ENCODE results near the gene CLBA1.
"Not testable (repeated sequence)": the region's sequence is repeated elsewhere in the genome, so short reads cannot be mapped to it uniquely, and the experiment has no call there.

The CLBA1 gene

DNA sequence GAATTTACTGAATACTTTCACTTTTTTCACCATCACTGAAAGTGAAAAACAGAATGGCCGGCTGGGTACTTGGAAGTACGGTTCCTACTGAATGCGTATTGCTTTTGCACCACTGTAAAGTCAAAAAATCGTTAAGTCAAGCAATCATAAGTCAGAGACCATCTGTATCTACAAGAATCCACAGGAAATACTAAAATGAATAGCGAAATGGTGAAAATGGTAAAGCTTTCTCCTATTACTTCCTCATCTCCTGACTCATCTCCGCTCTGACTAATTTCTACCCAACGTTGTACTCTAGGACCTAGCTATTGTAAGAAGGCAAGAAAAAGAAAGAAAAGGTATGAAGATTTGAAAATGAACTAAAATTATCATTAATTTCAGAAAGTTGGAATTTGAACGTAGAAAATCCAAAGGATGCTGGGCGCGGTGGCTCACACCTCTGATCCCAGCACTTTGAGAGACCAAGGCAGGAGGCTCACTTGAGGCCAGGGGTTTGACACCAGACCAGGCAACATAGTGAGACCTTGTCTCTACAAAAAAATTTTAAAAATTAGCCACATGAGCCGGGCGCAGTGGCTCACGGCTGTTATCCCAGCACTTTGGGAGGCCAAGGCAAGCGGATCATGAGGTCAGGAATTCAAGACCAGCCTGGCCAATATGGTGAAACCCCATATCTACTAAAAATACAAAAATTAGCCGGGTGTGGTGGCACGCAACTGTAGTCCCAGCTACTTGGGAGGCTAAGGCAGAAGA is 40.6 kb downstream of the CLBA1 start:
- no peak for DNase-seq

DNA sequence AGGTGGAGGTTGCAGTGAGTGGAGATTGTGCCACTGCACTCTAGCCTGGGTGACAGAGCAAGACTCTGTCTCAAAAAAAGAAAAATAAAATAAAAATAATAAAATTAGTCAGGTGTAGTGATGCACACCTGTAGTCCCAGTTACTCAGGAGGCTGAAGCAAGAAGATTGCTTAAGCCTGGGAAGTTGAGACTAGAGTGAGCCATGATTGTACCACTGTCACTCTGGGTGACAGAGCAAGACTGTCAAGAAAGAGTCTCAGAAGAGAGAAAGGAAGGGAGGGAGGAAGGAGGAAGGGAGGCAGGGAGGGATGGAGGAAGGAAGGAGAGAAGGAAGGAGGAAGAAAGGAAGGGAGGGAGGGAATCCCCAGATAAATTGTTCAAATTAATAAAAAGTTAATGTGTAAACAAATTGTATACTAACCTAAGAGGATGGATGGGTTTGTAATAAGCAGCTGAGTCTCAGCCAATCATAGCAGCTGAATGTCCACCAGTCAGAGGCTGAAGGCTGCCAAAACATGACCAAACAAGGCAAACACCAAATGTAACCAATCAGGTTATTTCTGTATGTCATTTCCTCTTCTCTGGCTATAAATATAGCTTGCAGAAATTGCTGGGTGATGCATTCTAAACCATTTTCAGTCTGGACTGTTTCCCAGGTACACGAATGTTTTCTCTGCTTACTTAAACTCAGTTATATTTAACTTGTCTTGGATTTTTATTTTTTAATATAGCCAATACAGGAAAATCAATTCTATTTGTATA is 41.4 kb downstream of the CLBA1 start:
- no peak for DNase-seq

DNA sequence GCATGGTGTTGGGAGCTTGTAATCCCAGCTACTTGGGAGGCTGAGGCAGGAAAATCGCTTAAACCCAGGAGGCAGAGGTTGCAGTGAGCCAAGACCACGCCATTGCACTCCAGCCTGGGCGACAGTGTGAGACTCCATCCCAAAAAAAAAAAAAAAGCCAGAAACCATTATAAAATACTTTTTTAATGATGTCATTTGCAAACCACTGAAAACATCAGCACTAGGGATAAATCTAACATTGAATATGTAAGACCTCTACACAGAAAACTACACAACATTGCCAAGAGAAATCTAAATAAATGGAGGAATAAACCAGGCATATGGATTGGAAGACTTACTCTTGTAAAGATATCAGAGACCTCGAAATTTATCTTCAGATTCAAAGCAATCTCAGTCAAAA is 42.1 kb downstream of the CLBA1 start:
- DNase-seq = not testable (repeated sequence)

DNA sequence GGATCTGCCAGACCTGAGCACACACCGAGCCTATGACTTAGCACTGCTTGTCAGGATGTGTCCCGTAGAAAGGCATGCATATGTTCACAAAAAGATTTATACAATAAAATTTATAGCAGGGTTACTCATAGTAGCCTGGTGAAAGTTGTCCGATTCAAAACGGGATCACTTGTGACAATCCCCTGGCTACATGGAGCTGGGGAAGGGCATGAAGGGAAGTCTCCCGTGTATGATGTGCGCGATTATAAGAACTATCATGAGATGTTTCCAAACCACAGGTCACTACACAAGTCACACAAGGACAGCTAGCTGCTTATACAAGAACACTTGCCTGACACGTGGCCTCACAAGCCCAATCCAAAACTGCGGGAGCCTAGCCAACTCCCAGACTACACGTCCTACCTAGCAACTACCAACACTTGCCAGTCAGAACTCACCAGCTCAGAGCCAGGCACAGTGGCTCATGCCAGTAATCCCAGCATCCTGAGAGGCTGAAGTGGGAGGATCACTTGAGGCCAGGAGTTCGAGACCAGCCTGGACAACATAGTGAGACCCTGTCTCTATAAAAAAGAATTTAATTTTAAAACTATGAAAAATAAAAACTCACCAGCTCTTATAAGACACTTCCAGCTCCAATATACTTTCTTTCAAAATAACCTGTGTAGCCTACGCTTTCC is 42.8 kb downstream of the CLBA1 start:
- no peak for DNase-seq

DNA sequence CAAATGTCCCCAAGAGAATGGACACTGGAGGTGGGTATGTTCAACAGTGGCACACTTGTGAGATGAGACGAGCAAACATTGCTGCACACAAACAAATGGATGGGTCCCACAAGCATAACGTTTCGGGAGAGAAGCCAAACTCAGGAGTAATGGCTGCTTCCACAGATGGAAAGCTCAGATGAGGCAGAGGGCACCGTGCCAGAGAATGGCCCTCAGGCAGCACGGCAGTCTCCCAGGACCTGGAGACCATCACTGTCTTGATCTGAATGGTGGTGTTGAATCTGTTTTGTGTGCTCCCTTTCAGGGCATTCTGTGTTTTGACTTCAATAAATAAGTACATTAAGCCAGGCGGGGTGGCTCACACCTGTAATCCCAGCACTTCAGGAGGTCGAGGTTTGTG is 43.8 kb downstream of the CLBA1 start:
- DNase-seq = no peak

DNA sequence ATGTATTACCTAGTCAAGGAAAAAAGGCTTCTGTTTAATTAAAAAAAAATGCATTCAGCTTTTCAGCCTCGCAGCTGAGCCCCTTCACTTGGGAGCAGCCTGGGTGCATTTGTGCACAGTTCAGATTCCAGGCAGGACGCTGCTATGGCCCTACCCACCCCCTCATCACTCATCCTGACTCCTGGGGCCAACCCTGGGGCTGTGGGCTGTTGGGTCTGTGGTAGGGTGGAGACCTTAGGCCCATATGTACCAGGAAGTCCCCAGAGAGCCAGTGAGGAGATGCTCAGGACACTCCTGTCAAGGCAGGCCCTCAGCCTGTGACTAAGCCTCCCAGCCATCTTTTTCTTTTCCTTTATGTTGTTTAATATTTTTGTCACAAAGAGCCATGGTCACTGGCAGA is 44.6 kb downstream of the CLBA1 start:
- no peak for DNase-seq

DNA sequence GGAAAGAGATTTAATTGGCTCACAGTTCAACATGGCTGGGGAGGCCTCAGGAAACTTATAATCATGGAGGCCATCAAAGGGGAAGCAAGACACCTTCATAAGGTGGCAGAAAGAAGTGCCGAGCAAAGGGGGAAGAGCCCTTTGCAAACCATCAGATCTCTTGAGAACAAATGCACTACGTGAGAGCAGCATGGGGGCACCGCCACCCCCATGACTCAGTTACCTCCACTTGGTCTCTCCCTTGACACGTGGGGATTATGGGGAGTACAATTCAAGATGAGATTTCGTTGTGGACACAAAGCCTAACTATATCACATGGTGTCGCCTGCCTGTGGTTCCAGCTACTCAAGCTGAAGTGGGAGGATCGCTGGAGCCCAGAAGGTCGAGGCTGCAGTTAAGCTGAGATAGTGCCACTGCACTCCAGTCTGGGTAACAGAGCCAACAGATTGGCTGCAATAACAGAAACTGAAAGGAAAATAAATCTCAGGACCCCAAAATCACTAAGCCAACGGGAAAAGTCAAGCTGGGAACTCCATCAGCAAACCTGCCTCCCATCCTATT is 45.3 kb downstream of the CLBA1 start:
- DNase-seq = no peak

DNA sequence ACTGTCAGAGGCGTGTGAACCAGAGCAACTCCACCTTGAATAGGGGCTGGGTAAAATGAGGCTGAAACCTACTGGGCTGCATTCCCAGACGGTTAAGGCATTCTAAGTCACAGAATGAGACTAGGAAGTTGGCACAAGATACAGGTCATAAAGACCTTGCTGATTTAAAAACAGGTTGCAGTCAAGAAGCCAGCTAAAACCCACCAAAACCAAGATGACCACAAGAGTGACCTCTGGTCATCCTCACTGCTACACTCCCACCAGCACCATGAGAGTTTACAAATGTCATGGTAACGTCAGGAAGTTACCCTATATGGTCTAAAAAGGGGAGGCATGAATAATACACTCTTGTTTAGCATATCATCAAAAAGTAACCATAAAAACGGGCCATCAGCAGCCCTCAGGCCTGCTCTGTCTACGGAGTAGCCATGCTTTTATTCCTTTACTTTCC is 46.9 kb downstream of the CLBA1 start:
- not testable (repeated sequence) for DNase-seq

DNA sequence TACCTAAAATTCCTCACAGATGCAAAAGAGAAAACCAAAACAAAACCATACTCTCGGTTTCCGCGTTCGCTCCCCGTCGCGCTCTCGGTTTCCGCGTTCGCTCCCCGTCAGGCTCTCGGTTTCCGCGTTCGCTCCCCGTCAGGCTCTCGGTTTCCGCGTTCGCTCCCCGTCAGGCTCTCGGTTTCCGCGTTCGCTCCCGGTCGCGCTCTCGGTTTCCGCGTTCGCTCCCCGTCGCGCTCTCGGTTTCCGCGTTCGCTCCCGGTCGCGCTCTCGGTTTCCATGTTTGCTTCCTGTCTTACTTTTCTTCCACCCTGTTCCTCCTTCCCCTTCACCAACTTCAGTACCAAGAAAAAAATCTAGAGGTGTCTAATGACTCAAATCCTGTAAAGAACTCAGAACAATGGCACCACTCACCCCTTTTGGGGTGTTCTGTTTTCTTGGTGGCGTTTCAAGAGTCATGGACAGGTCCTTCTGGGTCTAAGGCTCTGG is 47.9 kb downstream of the CLBA1 start:
- DNase-seq = not testable (repeated sequence)

DNA sequence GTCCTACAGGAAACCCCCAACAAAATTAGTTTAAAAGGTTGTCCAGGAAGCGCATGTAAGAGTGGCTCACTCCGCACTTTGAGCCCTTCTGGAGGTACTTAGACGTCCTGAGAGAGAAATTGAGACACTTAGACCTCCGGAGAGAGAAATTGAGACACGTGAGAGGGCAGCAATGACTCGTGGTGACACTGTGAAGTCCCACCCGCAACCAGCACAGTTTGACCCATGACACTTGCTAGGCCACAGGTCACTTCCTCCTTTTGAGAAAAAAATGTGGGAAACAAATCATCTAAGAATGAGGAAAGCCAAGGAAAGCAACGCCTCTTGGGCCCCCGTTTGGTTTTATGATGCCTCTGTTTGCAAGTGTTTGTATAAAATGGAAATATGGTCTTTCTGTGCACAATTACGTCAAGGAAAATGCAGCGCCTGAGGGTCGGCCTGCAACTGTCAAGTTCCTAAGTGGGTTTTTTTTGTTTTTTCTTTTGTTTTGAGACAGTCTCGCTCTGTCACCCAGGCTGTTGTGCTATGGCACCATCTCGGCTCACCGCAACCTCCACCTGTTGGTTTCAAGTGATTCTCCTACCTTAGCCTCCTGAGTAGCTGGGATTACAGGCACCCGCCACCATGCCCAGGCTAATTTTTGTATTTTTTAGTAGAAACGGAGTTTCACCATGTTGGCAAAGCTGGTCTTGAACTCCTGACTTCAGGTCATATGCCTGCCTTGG is 48.9 kb downstream of the CLBA1 start:
- DNase-seq = no peak

DNA sequence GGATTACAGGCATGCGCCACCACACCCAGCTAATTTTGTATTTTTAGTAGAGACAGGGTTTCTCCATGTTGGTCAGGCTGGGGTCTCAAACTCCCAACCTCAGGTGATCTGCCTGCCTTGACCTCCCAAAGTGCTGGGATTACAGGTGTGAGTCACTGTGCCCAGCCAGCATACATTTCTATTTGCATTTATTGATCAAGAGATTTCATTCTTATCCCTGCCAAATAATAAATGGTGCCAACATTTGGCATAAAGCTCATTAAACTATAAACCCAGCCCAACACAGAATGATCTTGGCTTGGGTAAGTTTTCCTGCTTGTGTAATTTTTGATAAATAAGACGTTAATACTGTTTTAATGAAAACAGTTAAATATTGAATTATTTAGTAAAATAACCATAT is 50.0 kb downstream of the CLBA1 start:
- not testable (repeated sequence) for DNase-seq

DNA sequence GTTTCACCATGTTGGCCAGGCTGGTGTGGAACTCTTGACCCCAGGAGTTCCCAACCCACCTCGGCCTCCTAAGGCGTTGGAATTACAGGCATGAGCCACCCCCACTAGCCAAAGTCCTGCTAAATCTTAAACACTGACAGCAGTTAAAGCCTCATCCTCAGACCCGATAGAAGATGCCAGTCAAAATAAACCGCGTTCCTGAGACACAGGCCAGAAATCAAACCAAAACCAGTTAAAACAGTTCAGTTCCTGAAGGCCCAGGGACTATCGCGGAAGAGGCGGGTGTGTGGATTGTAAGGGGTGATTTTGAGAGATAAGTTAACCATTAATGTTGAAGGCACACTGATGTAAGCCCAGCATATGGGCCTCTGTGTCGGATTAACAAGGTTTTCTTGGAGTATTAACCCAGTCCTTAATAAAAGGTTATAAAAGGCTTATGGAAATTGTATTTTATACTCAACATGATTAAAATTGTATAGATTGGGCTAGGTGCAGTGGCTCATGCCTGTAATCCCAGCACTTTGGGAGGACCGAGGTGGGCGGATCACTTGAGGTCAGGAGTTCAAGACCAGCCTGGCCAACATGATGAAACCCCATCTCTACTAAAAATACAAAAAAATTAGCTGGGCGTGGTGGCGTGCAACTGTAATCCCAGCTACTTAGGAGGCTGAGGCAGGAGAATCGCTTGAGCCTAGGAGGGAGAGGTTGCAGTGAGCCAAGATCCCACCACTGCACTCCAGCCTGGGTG is 54.0 kb downstream of the CLBA1 start:
- DNase-seq = no peak

DNA sequence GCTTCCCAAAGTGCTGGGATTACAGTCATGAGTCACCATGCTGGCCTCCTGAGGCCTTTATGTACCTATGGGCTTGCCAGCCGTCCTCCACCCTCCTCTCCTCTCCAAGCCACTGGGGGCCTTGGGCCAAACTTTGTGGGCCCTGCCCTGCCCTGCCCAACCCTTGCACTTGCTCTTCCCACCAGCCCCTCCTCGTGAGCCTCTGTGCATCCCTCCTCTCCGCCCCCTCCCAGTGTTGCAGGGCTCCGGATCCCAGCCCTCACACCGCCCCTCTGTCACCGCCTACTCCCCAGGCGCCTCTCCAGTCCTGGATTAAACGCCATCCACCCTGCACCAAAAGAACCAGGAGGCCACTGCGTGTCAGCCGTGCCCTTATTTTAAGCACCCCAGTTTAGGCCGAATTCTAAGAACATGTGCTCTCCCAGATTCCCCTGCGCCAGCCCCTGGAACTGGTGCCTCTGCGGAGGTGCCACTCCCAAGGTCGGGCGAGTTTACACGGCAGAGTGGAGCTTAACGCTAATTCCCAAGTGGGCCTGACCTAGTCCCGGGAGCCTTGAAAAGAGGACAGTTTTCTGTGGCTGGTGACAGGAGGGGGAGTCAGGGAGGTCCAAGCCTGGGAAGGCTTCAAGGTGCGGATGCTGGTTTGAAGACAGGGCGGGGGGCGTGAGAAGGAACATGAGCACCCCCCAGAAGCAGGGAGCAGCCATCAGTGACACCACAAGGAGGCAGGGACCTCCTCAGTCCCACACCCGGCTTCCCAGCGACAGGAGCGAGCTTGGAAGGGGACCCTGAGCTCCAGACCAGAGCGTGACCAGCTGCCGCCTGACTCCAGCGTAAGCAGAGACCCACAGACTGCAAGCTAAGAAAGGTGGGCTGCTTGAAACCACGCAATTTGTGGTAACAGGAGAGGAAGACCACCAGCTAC is 56.5 kb downstream of the CLBA1 start:
- no peak for DNase-seq

DNA sequence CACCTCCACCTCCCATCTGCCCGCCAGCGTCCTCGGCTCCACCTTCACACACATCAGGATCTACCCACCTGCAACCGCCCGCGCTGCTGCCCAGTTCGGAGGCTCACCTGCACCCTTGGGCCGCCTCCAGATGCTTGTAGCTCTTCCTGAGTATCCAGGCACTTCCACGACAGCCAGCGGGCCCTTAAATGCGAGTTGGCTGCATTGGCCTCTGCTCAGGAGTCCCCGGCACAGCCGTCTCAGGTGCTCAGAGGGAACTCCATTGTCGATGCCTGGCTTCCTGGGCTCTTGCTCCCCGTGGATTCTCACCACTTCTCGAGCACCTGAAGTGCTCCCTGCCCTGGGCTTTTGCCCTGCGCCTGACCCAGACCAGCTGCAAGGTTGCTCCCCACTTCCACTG is 57.2 kb downstream of the CLBA1 start:
- no peak for DNase-seq

DNA sequence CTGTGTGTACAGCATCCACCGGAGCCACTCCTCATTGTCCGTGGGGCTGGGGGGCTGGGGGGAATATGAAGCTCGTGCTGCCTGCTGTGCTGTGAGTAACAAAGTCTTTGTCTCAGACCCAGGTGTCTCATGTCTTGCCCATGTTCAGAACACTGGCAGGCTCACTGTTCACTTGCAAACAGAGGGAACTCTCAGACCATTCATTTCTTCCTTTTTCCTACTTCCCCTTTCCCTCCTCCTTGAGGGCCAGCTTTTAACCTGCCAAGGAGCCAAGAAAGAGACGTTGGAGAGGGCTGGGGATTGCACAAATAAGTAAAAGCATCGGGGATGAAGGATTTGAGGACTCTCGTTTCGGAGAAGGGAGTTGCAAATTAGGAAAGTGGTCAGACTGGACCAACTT is 58.1 kb downstream of the CLBA1 start:
- DNase-seq = no peak
